Measurements from ENCODE around the gene UNC79. TPM values are rescaled to one million over a fixed set of nuclear protein-coding genes. Genes with fewer than 3 reads are reported as not detected.

Gene UNC79
- total RNA-seq, 1 experiment from 2014 or later: not detected

DNA sequence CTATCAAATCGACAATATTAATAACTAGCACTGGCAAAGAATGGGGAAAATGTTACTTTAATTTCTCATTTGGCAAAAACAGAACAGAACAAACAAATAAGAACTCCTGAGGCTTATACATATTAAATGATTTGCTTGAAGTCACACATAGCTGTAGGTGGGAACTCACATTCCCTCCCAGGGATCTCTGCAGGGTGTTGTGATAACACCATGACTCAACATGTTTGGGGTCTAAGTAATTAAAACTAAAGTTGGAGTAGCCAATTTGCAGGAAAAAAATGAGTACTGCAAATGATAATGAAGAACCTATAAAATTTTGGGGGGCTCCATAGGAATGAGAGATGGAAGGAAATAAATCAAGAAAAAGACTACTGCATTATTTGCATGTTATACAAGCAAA lies 27.5 kb downstream of the UNC79 start:
- CTCF ChIA-PET: no interaction called here
- intact Hi-C loops (cut with micrococcal nuclease; ENCODE audit: unreplicated experiment): no loop called here

GRCh38 chr14:93462479-93462878 lies 31.7 kb downstream of the UNC79 start:
- intact Hi-C loops (cut with micrococcal nuclease; ENCODE audit: unreplicated experiment): no loop called here
- no peak for DNase-seq
- Mint-ChIP-seq H3K27me3 (ENCODE audit: unreplicated experiment) (peaks cover 29% of the 10 kb centered on the region), H3K9me3 (ENCODE audit: low read depth, unreplicated experiment) (no peaks in the 10 kb centered on the region), H3K36me3 (ENCODE audit: insufficient read depth, unreplicated experiment) (no peaks in the 10 kb centered on the region), H3K27ac (ENCODE audit: unreplicated experiment) (no peak overlapping the region), H3K4me1 (ENCODE audit: low read depth, unreplicated experiment) (no peaks in the 10 kb centered on the region), H3K4me3 (ENCODE audit: low read depth, unreplicated experiment) (no peak overlapping the region)
- CTCF ChIA-PET: no interaction called here
- BruUV-seq (replicated peaks): no TSS peak
- TF ChIP-seq, protein P1, sequence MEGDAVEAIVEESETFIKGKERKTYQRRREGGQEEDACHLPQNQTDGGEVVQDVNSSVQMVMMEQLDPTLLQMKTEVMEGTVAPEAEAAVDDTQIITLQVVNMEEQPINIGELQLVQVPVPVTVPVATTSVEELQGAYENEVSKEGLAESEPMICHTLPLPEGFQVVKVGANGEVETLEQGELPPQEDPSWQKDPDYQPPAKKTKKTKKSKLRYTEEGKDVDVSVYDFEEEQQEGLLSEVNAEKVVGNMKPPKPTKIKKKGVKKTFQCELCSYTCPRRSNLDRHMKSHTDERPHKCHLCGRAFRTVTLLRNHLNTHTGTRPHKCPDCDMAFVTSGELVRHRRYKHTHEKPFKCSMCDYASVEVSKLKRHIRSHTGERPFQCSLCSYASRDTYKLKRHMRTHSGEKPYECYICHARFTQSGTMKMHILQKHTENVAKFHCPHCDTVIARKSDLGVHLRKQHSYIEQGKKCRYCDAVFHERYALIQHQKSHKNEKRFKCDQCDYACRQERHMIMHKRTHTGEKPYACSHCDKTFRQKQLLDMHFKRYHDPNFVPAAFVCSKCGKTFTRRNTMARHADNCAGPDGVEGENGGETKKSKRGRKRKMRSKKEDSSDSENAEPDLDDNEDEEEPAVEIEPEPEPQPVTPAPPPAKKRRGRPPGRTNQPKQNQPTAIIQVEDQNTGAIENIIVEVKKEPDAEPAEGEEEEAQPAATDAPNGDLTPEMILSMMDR (IDR thresholded peaks at IDR 0.05; ENCODE audit: unreplicated experiment): no peak

More for the DNA sequence above, 27.5 kb downstream of the UNC79 start:
- Mint-ChIP-seq H3K4me1 (ENCODE audit: low read depth, unreplicated experiment) (no peaks in the 10 kb centered on the region), H3K36me3 (ENCODE audit: insufficient read depth, unreplicated experiment) (no peaks in the 10 kb centered on the region), H3K27ac (ENCODE audit: unreplicated experiment) (no peak overlapping the region), H3K4me3 (ENCODE audit: low read depth, unreplicated experiment) (no peak overlapping the region), H3K27me3 (ENCODE audit: unreplicated experiment) (peaks cover 58% of the 10 kb centered on the region), H3K9me3 (ENCODE audit: low read depth, unreplicated experiment) (no peaks in the 10 kb centered on the region)
- no TSS peak for BruUV-seq (replicated peaks)
- TF ChIP-seq, protein P1 (IDR thresholded peaks at IDR 0.05; ENCODE audit: unreplicated experiment): no peak
- DNase-seq: no peak

DNA sequence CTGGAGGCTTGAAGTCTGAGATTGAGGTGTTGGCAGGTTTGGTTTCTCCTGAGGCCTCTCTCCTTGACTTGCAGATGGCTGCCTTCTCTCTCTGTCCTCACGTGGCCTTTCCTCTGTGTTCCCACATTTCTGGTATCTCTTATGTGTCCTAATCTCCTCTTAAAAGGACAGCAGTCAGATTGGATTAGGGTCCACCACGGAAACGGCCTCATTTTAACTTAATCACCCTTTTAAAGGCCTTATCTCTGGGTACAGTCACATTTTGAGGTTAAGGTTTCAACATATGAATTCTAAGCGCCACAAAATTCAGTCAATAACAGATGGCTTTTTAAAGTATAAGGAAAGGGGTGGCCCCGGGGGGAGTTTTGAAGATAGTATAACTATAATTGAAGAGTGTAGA lies 33.5 kb downstream of the UNC79 start:
- Mint-ChIP-seq H3K9me3 (ENCODE audit: low read depth, unreplicated experiment) (no peaks in the 10 kb centered on the region), H3K36me3 (ENCODE audit: insufficient read depth, unreplicated experiment) (no peaks in the 10 kb centered on the region), H3K4me1 (ENCODE audit: low read depth, unreplicated experiment) (no peaks in the 10 kb centered on the region), H3K4me3 (ENCODE audit: low read depth, unreplicated experiment) (no peak overlapping the region), H3K27ac (ENCODE audit: unreplicated experiment) (no peak overlapping the region), H3K27me3 (ENCODE audit: unreplicated experiment) (peaks cover 20% of the 10 kb centered on the region)
- DNase-seq: no peak
- TF ChIP-seq, protein P1 (IDR thresholded peaks at IDR 0.05; ENCODE audit: unreplicated experiment): no peak
- no TSS peak for BruUV-seq (replicated peaks)
- CTCF ChIA-PET: no interaction called here
- intact Hi-C loops (cut with micrococcal nuclease; ENCODE audit: unreplicated experiment): no loop called here

GRCh38 chr14:93475471-93475870 lies 44.7 kb downstream of the UNC79 start:
- Mint-ChIP-seq H3K4me3 (ENCODE audit: low read depth, unreplicated experiment) (no peak overlapping the region), H3K27me3 (ENCODE audit: unreplicated experiment) (peaks cover 63% of the 10 kb centered on the region), H3K36me3 (ENCODE audit: insufficient read depth, unreplicated experiment) (no peaks in the 10 kb centered on the region), H3K27ac (ENCODE audit: unreplicated experiment) (no peak overlapping the region), H3K9me3 (ENCODE audit: low read depth, unreplicated experiment) (no peaks in the 10 kb centered on the region), H3K4me1 (ENCODE audit: low read depth, unreplicated experiment) (no peaks in the 10 kb centered on the region)
- BruUV-seq (replicated peaks): no TSS peak
- DNase-seq: no peak
- intact Hi-C loops (cut with micrococcal nuclease; ENCODE audit: unreplicated experiment): loop anchor here (10.0 kb wide), 1 partner anchor 241 kb away; no protein-coding TSS in a partner anchor
- CTCF ChIA-PET: no interaction called here
- TF ChIP-seq, protein P1 (IDR thresholded peaks at IDR 0.05; ENCODE audit: unreplicated experiment): no peak
